Measurements from ENCODE around the gene FLYWCH1.

FLYWCH1 gene

GRCh38 chr16:2900526-2901075 is 11.1 kb upstream of the FLYWCH1 start:
- DNase-seq = no peak

- DNase-seq = no peak
Measured at GRCh38 chr16:2902337-2903130, 9.2 kb upstream of the FLYWCH1 start.

- peak; percentile 77 for DNase-seq
Measured at GRCh38 chr16:2904100-2904921, 7.4 kb upstream of the FLYWCH1 start.

GRCh38 chr16:2904922-2905240 is 6.8 kb upstream of the FLYWCH1 start:
- DNase-seq = peak; percentile 32

GRCh38 chr16:2905241-2905987 is 6.3 kb upstream of the FLYWCH1 start:
- DNase-seq = peak; percentile 91

GRCh38 chr16:2905988-2906387 is 5.7 kb upstream of the FLYWCH1 start:
- no peak for DNase-seq

- DNase-seq = peak; percentile 25
Measured at GRCh38 chr16:2907084-2907753, 4.5 kb upstream of the FLYWCH1 start.

GRCh38 chr16:2910441-2910969 is 1.2 kb upstream of the FLYWCH1 start:
- no peak for DNase-seq

- DNase-seq = peak; percentile 24
Measured at GRCh38 chr16:2912330-2913199, 834 bp downstream of the FLYWCH1 start.

- DNase-seq = peak; percentile 25
Measured at GRCh38 chr16:2913603-2914002, 1.9 kb downstream of the FLYWCH1 start.

- no peak for DNase-seq
Measured at GRCh38 chr16:2914233-2914632, 2.5 kb downstream of the FLYWCH1 start.

GRCh38 chr16:2915196-2915929 is 3.6 kb downstream of the FLYWCH1 start:
- no peak for DNase-seq

GRCh38 chr16:2919511-2920255 is 8.0 kb downstream of the FLYWCH1 start:
- peak; percentile 56 for DNase-seq

- no peak for DNase-seq
Measured at GRCh38 chr16:2923481-2923880, 11.8 kb downstream of the FLYWCH1 start.

GRCh38 chr16:2924901-2925755 is 13.4 kb downstream of the FLYWCH1 start:
- no peak for DNase-seq

GRCh38 chr16:2925951-2926649 is 14.4 kb downstream of the FLYWCH1 start:
- DNase-seq = no peak

GRCh38 chr16:2926650-2926999 is 14.9 kb downstream of the FLYWCH1 start:
- no peak for DNase-seq

GRCh38 chr16:2927010-2927646 is 15.4 kb downstream of the FLYWCH1 start:
- DNase-seq = peak; percentile 86

All from activated naive CD4-positive, alpha-beta T cell treated with anti-CD3 and anti-CD28 coated beads, Interleukin-2, amount 50 U/mL, for 16 hours (primary cell).